OCI-LY1 (cell line): ENCODE measurements around the gene HOXA3.

Experiments
- H2AFZ ChIP-seq: fragments of 200-600 bp; sonication (generic), shearing (Covaris generic); 2 replicates; pipeline ENCODE4 v1.6.0; 2014; ENCODE audit warnings: antibody characterized with exemption, mild to moderate bottlenecking, low read length
- H3F3A ChIP-seq: fragments of 200-600 bp; sonication (generic), shearing (Covaris generic); 2 replicates; pipeline ENCODE4 v1.6.0; 2014; ENCODE audit warnings: mild to moderate bottlenecking, antibody characterized with exemption, low read length, moderate library complexity; ENCODE audit not compliant: insufficient read depth
- H3K27ac ChIP-seq: fragments of 200-600 bp; sonication (generic); 2 replicates; pipeline ENCODE4 v1.5.1; 2014; ENCODE audit warnings: low read length, mixed run types, mild to moderate bottlenecking, low read depth; ENCODE audit not compliant: poor library complexity, severe bottlenecking
- H3K27me3 ChIP-seq: fragments of 200-600 bp; sonication (generic); 2 replicates; pipeline ENCODE4 v1.6.0; 2014; ENCODE audit warnings: antibody characterized with exemption, mild to moderate bottlenecking, low read length, moderate library complexity; ENCODE audit not compliant: insufficient read depth
- H3K36me3 ChIP-seq: fragments of 200-600 bp; sonication (generic); 2 replicates; pipeline ENCODE4 v1.6.1; 2014; ENCODE audit warnings: mild to moderate bottlenecking, antibody characterized with exemption, low read length, moderate library complexity, mixed read lengths; ENCODE audit not compliant: insufficient read depth
- H3K4me1 ChIP-seq: fragments of 200-600 bp; sonication (generic); 2 replicates; pipeline ENCODE4 v1.5.1; 2014; ENCODE audit warnings: mild to moderate bottlenecking, low read length, moderate library complexity; ENCODE audit not compliant: insufficient read depth, severe bottlenecking
- H3K4me2 ChIP-seq: fragments of 200-600 bp; sonication (generic), shearing (Covaris generic); 2 replicates; pipeline ENCODE4 v1.6.1; 2014; ENCODE audit warnings: low read length
- H3K4me3 ChIP-seq: fragments of 200-600 bp; sonication (generic); 2 replicates; pipeline ENCODE4 v1.5.1; 2014; ENCODE audit warnings: low read length, low read depth, mild to moderate bottlenecking, mixed read lengths; ENCODE audit not compliant: poor library complexity, severe bottlenecking
- H3K79me2 ChIP-seq: fragments of 200-600 bp; shearing (Covaris generic); 2 replicates; pipeline ENCODE4 v1.6.1; 2016; ENCODE audit warnings: mixed run types, low read length, mixed read lengths; ENCODE audit not compliant: insufficient read depth
- H3K9ac ChIP-seq: fragments of 200-600 bp; sonication (generic), shearing (Covaris generic); 2 replicates; pipeline ENCODE4 v1.6.1; 2014; ENCODE audit warnings: mild to moderate bottlenecking, low read length, mixed read lengths
- H3K9me2 ChIP-seq: fragments of 200-600 bp; sonication (generic), shearing (Covaris generic); 2 replicates; pipeline ENCODE4 v1.6.1; 2014; ENCODE audit warnings: low read depth, mild to moderate bottlenecking, low read length, mixed read lengths
- H3K9me3 ChIP-seq: fragments of 200-600 bp; shearing (Covaris generic); 2 replicates; pipeline ENCODE4 v1.6.1; 2014; ENCODE audit warnings: low read length, mixed read lengths
- H4K20me1 ChIP-seq: fragments of 200-600 bp; sonication (generic), shearing (Covaris generic); 2 replicates; pipeline ENCODE4 v1.6.0; 2016; ENCODE audit warnings: mild to moderate bottlenecking, low read length; ENCODE audit not compliant: insufficient read depth
- EZH2 ChIP-seq: fragments of 200-600 bp; sonication (generic), shearing (Covaris generic); IDR thresholded peaks from 2 replicates; pipeline ENCODE4 v1.8.0; 2017; ENCODE audit warnings: borderline replicate concordance, mixed run types, mild to moderate bottlenecking, antibody characterized with exemption, low read length, moderate library complexity, mixed read lengths
- TF ChIP-seq, protein P1 (sequence below): fragments of 200-600 bp; sonication (generic), shearing (Covaris generic); IDR thresholded peaks from 2 replicates; pipeline ENCODE4 v1.5.1; 2017; ENCODE audit warnings: mild to moderate bottlenecking, antibody characterized with exemption, low read length, moderate library complexity, mixed read lengths

Gene HOXA3

DNA sequence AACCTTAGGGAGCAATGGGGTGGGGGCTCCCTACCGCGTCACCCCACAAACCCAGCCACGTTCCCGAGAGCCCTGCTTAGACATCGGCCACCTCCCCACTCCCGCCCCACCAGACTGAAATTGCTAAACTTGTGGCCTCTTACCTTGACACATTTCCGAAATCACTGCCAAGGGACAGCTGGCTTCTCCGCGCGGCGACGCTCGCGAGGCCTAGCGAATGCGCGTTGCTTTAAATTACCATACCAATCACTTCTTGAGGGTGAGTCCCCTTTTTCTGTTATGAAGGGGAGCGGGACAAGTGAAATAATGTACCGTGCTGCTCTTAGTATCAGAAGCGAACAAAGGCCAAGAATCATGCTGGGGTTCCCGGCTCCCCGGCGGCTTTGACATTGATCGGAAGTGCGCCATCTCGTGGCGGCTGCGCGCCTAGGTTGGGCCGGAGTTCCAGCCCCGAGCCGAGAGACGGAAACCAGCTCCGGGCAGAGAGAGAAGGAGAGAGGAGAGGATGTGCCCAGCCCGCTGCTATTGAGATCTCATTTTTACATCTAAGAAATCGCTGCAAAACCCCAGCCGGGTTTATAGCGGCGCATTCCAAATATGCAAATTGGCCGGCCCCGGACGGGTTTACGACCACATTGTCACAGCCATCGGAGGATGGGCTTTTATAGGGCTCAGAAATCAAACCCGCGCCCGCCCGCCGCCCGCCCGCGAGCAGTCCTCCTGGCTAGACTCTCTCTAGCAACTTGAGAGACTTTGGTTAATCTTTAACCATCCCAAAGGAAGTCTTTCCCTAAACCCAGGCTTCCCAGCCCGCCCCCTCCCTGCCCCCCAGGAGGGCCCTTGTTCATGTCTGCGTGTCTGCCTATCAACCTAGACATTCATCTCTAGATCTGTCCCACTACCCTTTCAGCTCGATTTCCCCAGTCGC, 27.4 kb upstream of the HOXA3 start:
- Histone ChIP-seq H3K4me1 (peaks cover 14% of the 10 kb centered on the region), H3K9ac (no peak overlapping the region), H2AFZ (no peak overlapping the region), H3K4me2 (peak overlapping the region; percentile 42), H3K9me2 (no peaks in the 10 kb centered on the region), H4K20me1 (no peaks in the 10 kb centered on the region), H3K9me3 (no peaks in the 10 kb centered on the region), H3K4me3 (peak overlapping the region; percentile 38), H3K27me3 (peaks cover 2% of the 10 kb centered on the region; the same call in 1 of the 2 replicates), H3K36me3 (no peaks in the 10 kb centered on the region), H3K27ac (no peak overlapping the region), H3K79me2 (no peaks in the 10 kb centered on the region), H3F3A (no peaks in the 10 kb centered on the region)
- TF ChIP-seq, protein P1, sequence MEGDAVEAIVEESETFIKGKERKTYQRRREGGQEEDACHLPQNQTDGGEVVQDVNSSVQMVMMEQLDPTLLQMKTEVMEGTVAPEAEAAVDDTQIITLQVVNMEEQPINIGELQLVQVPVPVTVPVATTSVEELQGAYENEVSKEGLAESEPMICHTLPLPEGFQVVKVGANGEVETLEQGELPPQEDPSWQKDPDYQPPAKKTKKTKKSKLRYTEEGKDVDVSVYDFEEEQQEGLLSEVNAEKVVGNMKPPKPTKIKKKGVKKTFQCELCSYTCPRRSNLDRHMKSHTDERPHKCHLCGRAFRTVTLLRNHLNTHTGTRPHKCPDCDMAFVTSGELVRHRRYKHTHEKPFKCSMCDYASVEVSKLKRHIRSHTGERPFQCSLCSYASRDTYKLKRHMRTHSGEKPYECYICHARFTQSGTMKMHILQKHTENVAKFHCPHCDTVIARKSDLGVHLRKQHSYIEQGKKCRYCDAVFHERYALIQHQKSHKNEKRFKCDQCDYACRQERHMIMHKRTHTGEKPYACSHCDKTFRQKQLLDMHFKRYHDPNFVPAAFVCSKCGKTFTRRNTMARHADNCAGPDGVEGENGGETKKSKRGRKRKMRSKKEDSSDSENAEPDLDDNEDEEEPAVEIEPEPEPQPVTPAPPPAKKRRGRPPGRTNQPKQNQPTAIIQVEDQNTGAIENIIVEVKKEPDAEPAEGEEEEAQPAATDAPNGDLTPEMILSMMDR, result peak; percentile 99
- TF ChIP-seq EZH2, result no peak

DNA sequence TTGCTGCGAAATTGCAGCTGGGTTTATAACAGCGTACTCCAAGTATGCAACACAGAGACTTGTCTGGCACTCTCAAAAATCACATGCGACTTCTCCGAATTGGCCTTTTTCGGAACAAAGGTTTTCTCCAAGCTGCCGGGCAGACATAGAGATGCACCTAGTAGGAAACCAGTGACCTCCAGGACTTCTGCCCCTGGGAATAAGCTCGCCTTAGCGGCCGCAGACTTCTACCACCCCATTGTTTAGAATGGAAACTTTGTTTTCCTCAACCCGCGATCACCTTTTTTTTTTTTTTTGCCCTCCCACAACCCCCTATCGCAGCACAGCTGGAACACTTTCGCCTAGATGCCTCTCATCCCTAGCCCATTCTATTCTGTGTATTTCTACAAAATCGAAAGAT, 26.6 kb upstream of the HOXA3 start:
- Histone ChIP-seq H3K4me2 (no peak overlapping the region), H3K36me3 (no peaks in the 10 kb centered on the region), H3F3A (no peaks in the 10 kb centered on the region), H3K9me2 (no peaks in the 10 kb centered on the region), H3K4me1 (peaks cover 12% of the 10 kb centered on the region), H3K79me2 (no peaks in the 10 kb centered on the region), H4K20me1 (no peaks in the 10 kb centered on the region), H3K27ac (no peak overlapping the region), H3K9me3 (no peaks in the 10 kb centered on the region), H3K9ac (no peak overlapping the region), H3K4me3 (no peak overlapping the region), H3K27me3 (no peaks in the 10 kb centered on the region; the same call in 1 of the 2 replicates), H2AFZ (no peak overlapping the region)
- TF ChIP-seq, protein P1, result no peak

DNA sequence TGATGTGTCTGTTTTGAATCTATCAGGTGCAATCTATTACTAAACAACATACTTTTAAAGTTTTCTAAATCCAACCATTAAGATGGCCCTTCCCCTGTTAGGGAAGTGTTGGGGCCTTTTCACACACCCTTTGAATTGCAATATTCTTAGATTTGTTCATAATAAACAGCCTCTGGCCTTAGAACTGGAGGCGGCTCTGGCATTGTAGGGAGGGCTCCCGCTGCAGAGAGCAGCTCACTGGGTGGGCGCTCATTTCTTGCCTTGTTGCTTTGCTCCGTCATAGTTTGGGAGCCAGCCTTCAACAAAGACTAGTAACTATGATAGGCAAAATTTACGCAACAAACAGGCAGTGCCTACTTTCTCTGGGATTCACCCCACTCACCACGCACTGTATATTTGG, 26.0 kb upstream of the HOXA3 start:
- no peaks in the 10 kb centered on the region for H3K36me3 ChIP-seq
- no peak for TF ChIP-seq EZH2
- TF ChIP-seq, protein P1, result no peak
- H2AFZ ChIP-seq, result no peak overlapping the region
- H3K4me1 ChIP-seq, result peaks cover 10% of the 10 kb centered on the region
- H3K27ac ChIP-seq, result no peak overlapping the region
- no peaks in the 10 kb centered on the region for H3K9me2 ChIP-seq
- H3K9ac ChIP-seq, result no peak overlapping the region
- no peaks in the 10 kb centered on the region for H3K9me3 ChIP-seq
- H3F3A ChIP-seq, result no peaks in the 10 kb centered on the region
- no peaks in the 10 kb centered on the region for H4K20me1 ChIP-seq
- no peak overlapping the region for H3K4me2 ChIP-seq
- H3K79me2 ChIP-seq, result no peaks in the 10 kb centered on the region
- no peaks in the 10 kb centered on the region; the same call in 1 of the 2 replicates for H3K27me3 ChIP-seq
- H3K4me3 ChIP-seq, result no peak overlapping the region
